Measurements from ENCODE around the gene TMEM132A.

DNA sequence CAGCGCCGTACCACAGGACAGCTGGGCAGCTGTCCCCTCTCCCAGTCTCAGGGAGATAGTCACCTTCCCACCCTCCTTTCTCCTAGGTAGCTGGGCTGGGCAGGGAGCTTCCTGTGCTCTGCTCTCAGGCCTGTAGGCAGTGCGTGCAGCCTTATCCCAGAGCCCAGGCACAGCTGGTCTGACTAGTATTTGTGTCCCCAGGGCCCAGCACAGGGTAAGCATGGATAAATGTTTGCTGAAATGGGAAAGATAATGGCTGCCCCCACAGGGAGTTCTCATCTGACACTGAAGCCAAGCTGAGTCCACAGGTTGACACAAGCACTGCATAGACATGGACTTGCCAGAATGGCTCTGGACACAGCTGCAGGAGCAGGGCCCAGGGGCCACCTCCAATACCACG is 18.0 kb downstream of the TMEM132A start:
- TF ChIP-seq POLR2AphosphoS5 (IDR thresholded peaks at IDR 0.05) (no peak), POLR2A (IDR thresholded peaks at IDR 0.05) (no peak)
- TF ChIP-seq, protein P1, sequence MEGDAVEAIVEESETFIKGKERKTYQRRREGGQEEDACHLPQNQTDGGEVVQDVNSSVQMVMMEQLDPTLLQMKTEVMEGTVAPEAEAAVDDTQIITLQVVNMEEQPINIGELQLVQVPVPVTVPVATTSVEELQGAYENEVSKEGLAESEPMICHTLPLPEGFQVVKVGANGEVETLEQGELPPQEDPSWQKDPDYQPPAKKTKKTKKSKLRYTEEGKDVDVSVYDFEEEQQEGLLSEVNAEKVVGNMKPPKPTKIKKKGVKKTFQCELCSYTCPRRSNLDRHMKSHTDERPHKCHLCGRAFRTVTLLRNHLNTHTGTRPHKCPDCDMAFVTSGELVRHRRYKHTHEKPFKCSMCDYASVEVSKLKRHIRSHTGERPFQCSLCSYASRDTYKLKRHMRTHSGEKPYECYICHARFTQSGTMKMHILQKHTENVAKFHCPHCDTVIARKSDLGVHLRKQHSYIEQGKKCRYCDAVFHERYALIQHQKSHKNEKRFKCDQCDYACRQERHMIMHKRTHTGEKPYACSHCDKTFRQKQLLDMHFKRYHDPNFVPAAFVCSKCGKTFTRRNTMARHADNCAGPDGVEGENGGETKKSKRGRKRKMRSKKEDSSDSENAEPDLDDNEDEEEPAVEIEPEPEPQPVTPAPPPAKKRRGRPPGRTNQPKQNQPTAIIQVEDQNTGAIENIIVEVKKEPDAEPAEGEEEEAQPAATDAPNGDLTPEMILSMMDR (IDR thresholded peaks at IDR 0.05 in 8 of 11, conservative IDR thresholded peaks at IDR 0.05 in 3 of 11), result no peak

Data from spleen (tissue), 7 donors.